HG02571 (cell line): ENCODE measurements around the gene NDFIP1.
"Not testable (repeated sequence)": the region's sequence is repeated elsewhere in the genome, so short reads cannot be mapped to it uniquely, and the experiment has no call there.

ENCODE experiments used
- ATAC-seq: cut with Tn5 transposase; IDR thresholded peaks from one replicate; pipeline ENCODE4 v1.9.1; 2021; ENCODE audit warnings: mild to moderate bottlenecking, moderate library complexity; ENCODE audit not compliant: unreplicated experiment

NDFIP1 gene

GRCh38 chr5:142183561-142183960, 75.0 kb downstream of the NDFIP1 start:
- ATAC-seq, result no peak

DNA sequence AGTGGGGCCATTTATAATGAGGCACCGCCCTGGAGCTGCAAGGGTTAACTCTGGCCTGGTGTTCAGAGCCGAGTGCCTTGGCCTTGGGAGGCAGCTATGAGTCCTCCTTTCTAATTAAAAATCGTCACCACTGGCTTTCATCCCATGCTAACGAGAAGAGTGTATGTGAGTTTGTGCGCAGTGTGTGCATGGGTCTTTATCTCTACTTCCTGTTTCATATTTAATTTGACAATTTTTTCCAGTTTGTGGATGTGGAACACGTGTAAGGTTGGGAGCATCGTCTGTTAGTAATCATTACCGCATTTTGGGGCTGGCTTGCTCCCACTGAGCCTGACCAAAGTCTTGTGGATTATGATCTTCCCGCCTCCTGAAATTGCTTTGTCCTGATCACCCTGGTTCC, 76.4 kb downstream of the NDFIP1 start:
- no peak for ATAC-seq

- no peak for ATAC-seq
Measured at GRCh38 chr5:142186514-142186856, 77.9 kb downstream of the NDFIP1 start.

- ATAC-seq, result no peak
Measured at GRCh38 chr5:142186857-142187594, 78.4 kb downstream of the NDFIP1 start.

DNA sequence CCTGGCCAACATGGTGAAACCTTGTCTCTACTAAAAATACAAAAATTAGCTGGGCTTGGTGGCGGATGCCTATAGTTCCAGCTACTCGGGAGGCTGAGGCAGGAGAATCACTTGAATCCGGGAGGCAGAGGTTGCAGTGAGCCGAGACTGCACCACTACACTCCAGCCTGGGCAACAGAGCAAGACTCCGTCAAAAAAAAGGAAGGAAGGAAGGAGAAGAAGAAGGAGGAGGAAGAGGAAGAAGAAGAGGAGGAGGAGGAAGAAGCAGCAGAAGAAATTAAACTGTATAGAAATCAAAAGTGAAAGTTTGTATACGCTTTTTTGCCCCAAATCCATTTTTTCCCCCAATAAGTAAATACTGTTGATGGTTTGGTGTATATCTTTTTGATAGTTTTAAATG, 80.1 kb downstream of the NDFIP1 start:
- ATAC-seq, result not testable (repeated sequence)

GRCh38 chr5:142189813-142190212, 81.2 kb downstream of the NDFIP1 start:
- ATAC-seq, result no peak

DNA sequence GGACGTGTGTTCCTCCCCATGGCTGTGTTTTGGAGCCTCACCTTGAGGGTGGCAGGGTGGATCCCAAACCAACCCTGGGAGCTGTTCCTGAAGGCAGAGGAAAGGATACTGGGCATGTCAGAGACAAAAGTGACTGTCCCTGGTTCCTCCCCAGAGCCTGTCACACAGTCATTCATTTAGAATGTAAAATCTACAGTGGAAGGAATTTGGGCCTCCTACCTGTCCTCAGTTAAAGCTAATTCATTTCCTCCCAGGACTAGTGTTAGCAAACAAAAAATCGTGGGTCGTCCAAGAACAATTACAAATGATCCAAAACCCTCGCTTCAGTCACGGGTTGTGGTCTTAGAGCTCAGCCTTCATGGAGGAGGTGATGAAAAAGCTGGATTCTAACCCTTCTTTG, 83.2 kb downstream of the NDFIP1 start:
- ATAC-seq, result no peak

DNA sequence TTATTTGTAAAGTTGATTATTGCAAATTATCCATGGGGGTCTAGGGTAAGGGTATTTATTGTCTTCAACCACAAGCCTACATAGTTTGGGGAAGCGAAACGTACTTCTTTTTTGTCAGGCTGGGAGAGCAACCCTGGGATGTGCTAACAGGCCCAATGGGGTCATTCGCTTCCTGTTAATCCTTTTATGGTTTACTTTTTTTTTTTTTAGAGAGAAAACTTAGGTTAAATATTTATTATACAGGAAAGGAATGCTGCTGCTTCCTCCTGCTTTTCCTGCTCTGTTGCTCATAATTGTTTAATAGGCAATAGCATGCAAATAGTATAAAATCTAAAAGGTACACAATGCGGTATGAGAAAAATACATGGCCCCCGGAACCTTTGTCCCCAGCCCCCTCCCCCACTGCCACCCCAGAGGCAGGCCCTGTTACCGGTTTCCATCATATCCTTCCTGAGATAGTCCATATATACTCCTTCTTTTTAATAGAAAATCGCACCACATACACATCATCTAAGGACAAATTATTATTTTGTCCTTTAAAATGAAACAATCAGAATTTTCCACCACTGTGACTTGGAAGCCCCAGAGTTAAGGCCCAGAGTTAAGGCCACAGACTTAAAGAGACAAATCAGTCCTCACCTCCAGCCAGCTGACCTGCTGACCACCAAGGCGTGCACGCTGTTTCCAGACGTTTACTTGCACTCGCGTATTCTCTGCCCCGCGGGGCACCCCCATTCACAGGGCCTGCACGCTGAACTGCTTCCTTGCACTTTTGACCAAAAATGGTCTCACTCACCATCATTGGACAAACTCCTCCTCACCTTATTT, 83.9 kb downstream of the NDFIP1 start:
- ATAC-seq, result no peak

- no peak for ATAC-seq
Measured at GRCh38 chr5:142193114-142193428, 84.5 kb downstream of the NDFIP1 start.

- ATAC-seq, result no peak
Measured at GRCh38 chr5:142197098-142197497, 88.5 kb downstream of the NDFIP1 start.

- no peak for ATAC-seq
Measured at GRCh38 chr5:142197781-142198180, 89.2 kb downstream of the NDFIP1 start.

DNA sequence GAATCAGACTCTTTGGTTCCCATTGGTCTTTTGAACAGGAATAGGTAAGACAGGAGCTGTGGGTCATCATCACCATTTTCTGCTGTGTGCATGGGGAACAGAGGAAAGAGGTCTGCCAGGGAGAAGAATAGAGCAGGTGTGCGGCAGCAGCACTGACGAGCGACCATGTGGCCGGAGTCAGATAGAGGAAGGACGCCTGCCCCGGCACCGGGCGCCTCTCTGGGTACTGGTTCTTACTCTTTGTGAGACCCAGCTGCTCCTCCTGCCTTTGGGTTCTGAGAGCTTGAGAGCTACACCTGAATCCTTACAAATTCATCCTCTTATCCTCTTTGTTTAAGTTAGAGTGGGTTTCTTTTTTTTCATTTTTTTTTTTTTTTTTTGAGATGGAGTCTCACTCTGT, 90.8 kb downstream of the NDFIP1 start:
- no peak for ATAC-seq

- ATAC-seq, result no peak
Measured at GRCh38 chr5:142200387-142200786, 91.8 kb downstream of the NDFIP1 start.

DNA sequence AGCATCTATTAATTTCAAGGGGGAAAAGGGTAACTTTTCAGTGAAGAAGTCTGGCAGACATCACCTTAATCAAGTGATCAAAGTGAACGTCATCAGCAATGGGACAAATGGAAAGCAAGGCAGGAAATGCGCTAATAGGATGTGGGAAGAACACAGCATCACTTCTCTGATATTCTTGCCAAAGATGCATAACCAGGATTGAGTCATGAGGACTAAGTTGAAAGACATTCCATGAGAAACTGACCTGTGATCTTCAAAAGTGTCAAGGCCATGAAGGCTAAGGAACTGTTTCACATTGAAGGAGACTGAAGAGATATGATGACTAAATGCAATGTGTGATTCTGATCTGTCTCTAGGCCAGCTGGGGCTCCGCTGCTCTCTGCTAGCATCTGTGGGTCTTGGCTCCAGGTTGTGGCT, 92.9 kb downstream of the NDFIP1 start:
- ATAC-seq, result no peak

DNA sequence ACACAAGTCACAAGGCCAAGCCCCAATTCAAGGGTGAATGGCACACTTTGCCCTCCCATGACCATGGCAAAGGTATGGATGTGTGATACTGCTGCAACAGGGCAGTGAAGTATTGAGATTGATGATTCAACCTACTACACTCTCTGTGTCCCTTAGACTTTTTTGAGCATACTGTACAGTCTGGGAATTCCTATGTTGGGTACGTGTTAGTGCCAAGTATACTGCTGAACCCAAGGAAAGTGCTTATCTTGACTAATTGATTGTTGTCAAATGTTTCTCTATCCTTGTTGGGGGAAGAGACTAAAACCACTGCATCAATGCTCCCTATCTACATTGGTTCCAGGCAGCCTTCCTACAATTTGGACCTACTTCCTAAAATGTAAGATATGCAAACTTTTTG, 93.7 kb downstream of the NDFIP1 start:
- no peak for ATAC-seq
